AG10803 (cell line): ENCODE data around the gene STAP2.

Source experiments
- DNase-seq: peaks from one replicate; pipeline ENCODE4 v3.0.0; 2010; ENCODE audit warnings: low read depth
- H3K4me3 ChIP-seq: 2 replicates; pipeline ENCODE4 v1.5.1; 2011; ENCODE audit warnings: mild to moderate bottlenecking, low read length, control low read depth
- CTCF ChIP-seq: conservative IDR thresholded peaks from 2 replicates; pipeline ENCODE4 v1.5.1; 2011; ENCODE audit warnings: mild to moderate bottlenecking, low read length, control low read depth, inconsistent platforms

The STAP2 gene

GRCh38 chr19:4301590-4302242 lies 36.9 kb downstream of the STAP2 start:
- no peak for DNase-seq
- no peak for TF ChIP-seq CTCF
- H3K4me3 ChIP-seq = no peak overlapping the region

GRCh38 chr19:4300589-4300988 lies 38.0 kb downstream of the STAP2 start:
- TF ChIP-seq CTCF = no peak
- H3K4me3 ChIP-seq = no peak overlapping the region
- DNase-seq = no peak

GRCh38 chr19:4298810-4299550 lies 39.6 kb downstream of the STAP2 start:
- no peak for TF ChIP-seq CTCF
- DNase-seq = no peak
- no peak overlapping the region for H3K4me3 ChIP-seq

DNA sequence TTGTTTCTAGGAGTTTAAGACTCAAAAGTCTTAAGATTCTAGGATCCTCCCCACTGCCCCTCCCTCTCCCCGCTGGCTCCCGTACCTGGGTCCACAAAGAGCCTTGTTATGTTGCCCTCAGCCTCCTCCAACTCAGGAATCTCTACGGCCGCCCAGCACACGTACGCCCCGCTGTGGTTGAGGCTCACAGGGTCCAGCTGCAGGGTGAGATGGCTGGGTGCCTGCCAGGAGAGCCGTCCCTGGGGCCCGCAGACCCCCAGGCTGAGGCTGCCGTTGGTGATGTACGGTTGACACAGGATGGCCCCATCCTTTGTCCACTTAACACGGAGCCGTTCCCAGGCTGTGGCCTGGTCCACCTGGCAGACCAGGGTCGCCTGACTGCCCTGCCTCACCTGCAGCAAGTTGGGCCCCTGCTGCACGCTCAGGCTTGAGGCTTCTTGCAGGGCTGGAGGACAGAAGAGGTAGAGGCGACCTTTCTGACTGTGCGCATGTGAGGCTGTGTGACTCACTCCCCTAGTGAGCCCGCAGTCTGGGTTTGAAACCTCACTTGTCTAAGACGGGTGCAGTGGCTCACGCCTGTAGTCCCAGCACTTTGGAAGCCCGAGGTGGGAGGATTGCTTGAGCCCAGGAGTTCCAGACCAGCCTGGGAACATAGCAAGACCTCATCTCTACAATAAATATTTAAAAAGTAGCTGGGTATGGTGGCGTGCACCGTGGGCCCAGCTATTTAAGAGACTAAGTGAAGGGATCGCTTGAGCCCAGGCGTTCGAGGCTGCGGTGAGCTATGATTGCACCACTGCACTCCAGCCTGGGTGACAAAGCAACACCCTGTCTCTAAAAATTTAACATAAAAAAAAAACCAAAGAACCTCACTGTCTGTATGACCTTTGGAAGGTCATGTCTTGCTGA lies 40.5 kb downstream of the STAP2 start:
- DNase-seq = no peak
- TF ChIP-seq CTCF = no peak
- H3K4me3 ChIP-seq = no peak overlapping the region

- DNase-seq = peak; percentile 12
- no peak for TF ChIP-seq CTCF
- no peak overlapping the region for H3K4me3 ChIP-seq
Observed at GRCh38 chr19:4295972-4296771, 42.5 kb downstream of the STAP2 start.

GRCh38 chr19:4294389-4294788 lies 44.2 kb downstream of the STAP2 start:
- no peak for TF ChIP-seq CTCF
- DNase-seq = no peak
- no peak overlapping the region for H3K4me3 ChIP-seq
